Liver (tissue), 3 donors: Measurements from ENCODE around the gene GATAD2B.

Experiments used
- ATF3 ChIP-seq: IDR thresholded peaks from 2 replicates; pipeline ENCODE4 v1.6.1; 2016; ENCODE audit warnings: antibody characterized with exemption
- CTCF ChIP-seq: fragments of 150-350 bp; IDR thresholded peaks from 2 replicates; pipeline ENCODE4 v1.5.1; 2017; ENCODE audit warnings: improper control_type of control experiment, low read depth, low read length; ENCODE audit not compliant: missing input control
- EGR1 ChIP-seq, 2 donors: IDR thresholded peaks; 2 replicates each; pipeline ENCODE4 v1.6.1; 2016 to 2018; ENCODE audit warnings: antibody characterized with exemption in 2 of 2, low read depth in 2 of 2
- MAX ChIP-seq: IDR thresholded peaks from 2 replicates; pipeline ENCODE4 v1.6.1; 2016; ENCODE audit warnings: antibody characterized with exemption
- RAD21 ChIP-seq, 2 donors: IDR thresholded peaks; 2 replicates each; pipeline ENCODE4 v1.6.1; 2016; ENCODE audit warnings: antibody characterized with exemption in 2 of 2, mild to moderate bottlenecking in 2 of 2
- YY1 ChIP-seq: IDR thresholded peaks from 2 replicates; pipeline ENCODE4 v1.6.1; 2016; ENCODE audit warnings: antibody characterized with exemption, mild to moderate bottlenecking
- donor health status: healthy.
- donor health status: healthy.

GRCh38 chr1:153936011-153936802, 13.4 kb upstream of the GATAD2B start:
- TF ChIP-seq CTCF (no peak), YY1 (no peak), MAX (no peak), RAD21 (IDR thresholded peaks at IDR 0.05) (no peak), EGR1 (IDR thresholded peaks at IDR 0.05; ENCODE audit: low read depth in 2 of 2) (no peak), ATF3 (no peak)
